HEK293 (cell line): ENCODE results near the gene CTIF.
"Not testable (repeated sequence)": the region's sequence is repeated elsewhere in the genome, so short reads cannot be mapped to it uniquely, and the experiment has no call there.

Source experiments
- ATF2 ChIP-seq: fragments of 450-650 bp; formaldehyde crosslinking; IDR thresholded peaks from 2 replicates; pipeline ENCODE4 v1.5.1; 2016; ENCODE audit warnings: missing biosample characterization, missing genetic modification characterization, low read depth
- CTCF ChIP-seq: fragments of 450-650 bp; formaldehyde crosslinking; IDR thresholded peaks from 2 replicates; pipeline ENCODE4 v1.5.1; 2016; ENCODE audit warnings: missing biosample characterization, missing genetic modification characterization
- KLF16 ChIP-seq: fragments of 450-650 bp; formaldehyde crosslinking; IDR thresholded peaks from 2 replicates; pipeline ENCODE4 v1.5.1; 2017; ENCODE audit warnings: missing biosample characterization, missing genetic modification characterization
- KLF9 ChIP-seq: fragments of 450-650 bp; formaldehyde crosslinking; IDR thresholded peaks from 2 replicates; pipeline ENCODE4 v1.5.1; 2016; ENCODE audit warnings: missing biosample characterization, missing genetic modification characterization, low read depth
- MEIS1 ChIP-seq: sonication (generic); formaldehyde crosslinking; IDR thresholded peaks from 2 replicates; pipeline ENCODE4 v1.8.1; 2022; ENCODE audit warnings: missing genetic modification reagents, mild to moderate bottlenecking, borderline replicate concordance
- PRDM6 ChIP-seq: fragments of 450-650 bp; formaldehyde crosslinking; IDR thresholded peaks from 2 replicates; pipeline ENCODE4 v1.5.1; 2017; ENCODE audit warnings: missing biosample characterization, missing genetic modification characterization
- TSHZ1 ChIP-seq: fragments of 450-650 bp; formaldehyde crosslinking; IDR thresholded peaks from 2 replicates; pipeline ENCODE4 v1.5.1; 2016; ENCODE audit warnings: missing biosample characterization, missing genetic modification characterization, borderline replicate concordance
- ZBTB49 ChIP-seq: fragments of 450-650 bp; formaldehyde crosslinking; IDR thresholded peaks from 2 replicates; pipeline ENCODE4 v1.5.1; 2016; ENCODE audit warnings: missing biosample characterization, missing genetic modification characterization, low read depth
- ZNF16 ChIP-seq: fragments of 450-650 bp; formaldehyde crosslinking; IDR thresholded peaks from 2 replicates; pipeline ENCODE4 v1.5.1; 2016; ENCODE audit warnings: low read depth, missing biosample characterization, missing genetic modification characterization
- ZNF324 ChIP-seq: fragments of 450-650 bp; formaldehyde crosslinking; IDR thresholded peaks from 2 replicates; pipeline ENCODE4 v1.5.1; 2016; ENCODE audit warnings: missing biosample characterization, missing genetic modification characterization
- ZNF501 ChIP-seq: fragments of 450-650 bp; formaldehyde crosslinking; IDR thresholded peaks from 2 replicates; pipeline ENCODE4 v1.5.1; 2016; ENCODE audit warnings: missing biosample characterization, missing genetic modification characterization
- ZNF510 ChIP-seq: fragments of 450-650 bp; formaldehyde crosslinking; IDR thresholded peaks from 2 replicates; pipeline ENCODE4 v1.5.1; 2018; ENCODE audit warnings: mild to moderate bottlenecking, missing genetic modification characterization, missing biosample characterization; ENCODE audit not compliant: insufficient replicate concordance
- ZNF621 ChIP-seq: fragments of 450-650 bp; formaldehyde crosslinking; IDR thresholded peaks from 2 replicates; pipeline ENCODE4 v1.5.1; 2017; ENCODE audit warnings: missing biosample characterization, missing genetic modification characterization
- ZNF843 ChIP-seq: fragments of 450-650 bp; formaldehyde crosslinking; IDR thresholded peaks from 2 replicates; pipeline ENCODE4 v1.5.1; 2016; ENCODE audit warnings: missing biosample characterization, missing genetic modification characterization

GRCh38 chr18:48654591-48654990 is 115.8 kb downstream of the CTIF start:
- TF ChIP-seq ZNF324 (tag by site-specific recombination); CTCF (tag by site-specific recombination); KLF16 (tag by site-specific recombination); PRDM6 (tag by site-specific recombination); ZNF843 (tag by site-specific recombination); ZNF510 (tag by site-specific recombination); KLF9 (tag by site-specific recombination); ZBTB49; ZNF621 (tag by site-specific recombination); TSHZ1 (tag by site-specific recombination); MEIS1 (CRISPR knock-in tag); ZNF16 (tag by site-specific recombination); ATF2 (tag by site-specific recombination); ZNF501 (tag by site-specific recombination): not testable (repeated sequence)
